ENCODE data around the gene ZNF160. TPM values are rescaled to one million over a fixed set of nuclear protein-coding genes. Genes with fewer than 3 reads are reported as not detected.
"Not testable (repeated sequence)": the region's sequence is repeated elsewhere in the genome, so short reads cannot be mapped to it uniquely, and the experiment has no call there.

The ZNF160 gene
- polyA plus RNA-seq, 4 donors, result 4.6 to 129 (median 8.9) TPM

DNA sequence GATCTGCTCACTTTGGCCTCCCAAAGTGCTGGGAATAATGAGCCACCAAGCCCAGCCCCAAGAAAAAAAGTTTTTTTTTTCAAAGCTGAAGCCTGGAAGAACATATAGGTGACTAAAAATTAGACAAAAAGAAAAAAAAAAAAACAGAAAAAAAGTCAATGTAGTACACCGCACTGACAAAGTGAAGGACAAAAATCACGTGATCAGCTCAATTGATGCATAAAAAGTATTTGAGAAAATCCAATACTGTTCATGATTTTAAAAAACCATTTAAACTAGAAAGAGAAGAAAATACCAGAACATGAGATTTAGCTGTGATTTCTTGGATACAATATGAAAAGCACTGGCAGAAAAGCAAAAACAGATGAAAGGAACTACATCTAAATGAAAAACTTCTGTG lies 69.2 kb downstream of the ZNF160 start:
- H3K36me3 ChIP-seq (ENCODE audit: control insufficient read depth in 3 of 3, insufficient read depth in 2 of 3, low read depth in 1 of 3, low read length in 3 of 3), result no peaks in the 10 kb centered on the region
- FAIRE-seq, result no peak
- peaks cover 0 to 23% of the 10 kb centered on the region in 2 donors for H3K9me3 ChIP-seq (ENCODE audit: control insufficient read depth in 2 of 2, insufficient read depth in 1 of 2, low read depth in 1 of 2, low read length in 1 of 2)
- no peaks in the 10 kb centered on the region for H3K4me1 ChIP-seq (ENCODE audit: control insufficient read depth in 3 of 3, insufficient read depth in 2 of 3, low read depth in 1 of 3, low read length in 2 of 3)
- H3K27me3 ChIP-seq (ENCODE audit: control insufficient read depth in 3 of 3, insufficient read depth in 3 of 3, low read length in 3 of 3), result peaks cover 0 to 2% (median 0%) of the 10 kb centered on the region in 3 donors
- no peak overlapping the region for H3K27ac ChIP-seq (ENCODE audit: low read depth in 1 of 3, low read length in 2 of 3)
- DNase-seq, result no peak
- H3K4me3 ChIP-seq (ENCODE audit: low read depth in 1 of 3, low read length in 3 of 3), result no peak overlapping the region
- 90 to 94% (median 93%) methylated on average over 2 of the region's 2 CpGs for WGBS, 3 donors

GRCh38 chr19:53028306-53028705 lies 74.9 kb downstream of the ZNF160 start:
- H3K4me1 ChIP-seq (ENCODE audit: control insufficient read depth in 3 of 3, insufficient read depth in 2 of 3, low read depth in 1 of 3, low read length in 2 of 3); H3K9me3 ChIP-seq (ENCODE audit: control insufficient read depth in 2 of 2, insufficient read depth in 1 of 2, low read depth in 1 of 2, low read length in 1 of 2); FAIRE-seq; H3K27me3 ChIP-seq (ENCODE audit: control insufficient read depth in 3 of 3, insufficient read depth in 3 of 3, low read length in 3 of 3); H3K27ac ChIP-seq (ENCODE audit: low read depth in 1 of 3, low read length in 2 of 3); H3K36me3 ChIP-seq (ENCODE audit: control insufficient read depth in 3 of 3, insufficient read depth in 2 of 3, low read depth in 1 of 3, low read length in 3 of 3); DNase-seq; H3K4me3 ChIP-seq (ENCODE audit: low read depth in 1 of 3, low read length in 3 of 3): not testable (repeated sequence)
- WGBS, 3 donors, result 41 to 54% (median 43%) methylated on average over 6 to 7 of the region's 7 CpGs

- peaks cover 4 to 10% of the 10 kb centered on the region in 2 donors for H3K9me3 ChIP-seq (ENCODE audit: control insufficient read depth in 2 of 2, insufficient read depth in 1 of 2, low read depth in 1 of 2, low read length in 1 of 2)
- no peak overlapping the region for H3K27ac ChIP-seq (ENCODE audit: low read depth in 1 of 3, low read length in 2 of 3)
- H3K36me3 ChIP-seq (ENCODE audit: control insufficient read depth in 3 of 3, insufficient read depth in 2 of 3, low read depth in 1 of 3, low read length in 3 of 3), result no peaks in the 10 kb centered on the region
- H3K4me1 ChIP-seq (ENCODE audit: control insufficient read depth in 3 of 3, insufficient read depth in 2 of 3, low read depth in 1 of 3, low read length in 2 of 3), result no peaks in the 10 kb centered on the region
- WGBS, 3 donors, result 21 to 39% (median 26%) methylated on average over 1 of the region's 1 CpG
- no peak overlapping the region for H3K4me3 ChIP-seq (ENCODE audit: low read depth in 1 of 3, low read length in 3 of 3)
- FAIRE-seq, result no peak
- DNase-seq, result no peak
- H3K27me3 ChIP-seq (ENCODE audit: control insufficient read depth in 3 of 3, insufficient read depth in 3 of 3, low read length in 3 of 3), result no peaks in the 10 kb centered on the region
Observed at GRCh38 chr19:53019684-53020083, 83.5 kb downstream of the ZNF160 start.

Other genes starting within 250 kb of the ZNF160 start
- gene ZNF468, start 245.8 kb downstream of the ZNF160 start, polyA plus RNA-seq, result 10 to 100 TPM in 2 of 4 donors, 1 to 10 TPM in 2; 7.0 to 42.8 (median 10.4) TPM
- gene ZNF320, start 205.8 kb downstream of the ZNF160 start, polyA plus RNA-seq, result 10 to 100 TPM in 1 of 4 donors, 1 to 10 TPM in 3; 3.4 to 33.8 (median 4.3) TPM
- 10 to 100 TPM in 1 of 4 donors, 1 to 10 TPM in 3; 1.9 to 10.9 (median 2.5) TPM for gene ZNF888, start 180.0 kb downstream of the ZNF160 start, polyA plus RNA-seq
- gene ZNF816, start 140.5 kb downstream of the ZNF160 start, polyA plus RNA-seq, result 10 to 100 TPM in 1 of 4 donors, 1 to 10 TPM in 3; 2.0 to 18.1 (median 3.1) TPM
- not detected for gene ERVV-1, start 89.5 kb downstream of the ZNF160 start, polyA plus RNA-seq
- not detected for gene ERVV-2, start 58.7 kb downstream of the ZNF160 start, polyA plus RNA-seq
- gene ZNF415, start 29.5 kb upstream of the ZNF160 start, polyA plus RNA-seq, result 10 to 100 TPM in 1 of 4 donors, 1 to 10 TPM in 2, under 1 TPM in 1; 0.81 to 49.5 (median 3.2) TPM
- gene ZNF347, start 55.6 kb upstream of the ZNF160 start, polyA plus RNA-seq, result 10 to 100 TPM in 1 of 4 donors, 1 to 10 TPM in 2, under 1 TPM in 1; 0.81 to 16.5 (median 1.8) TPM
- gene ZNF665, start 89.9 kb upstream of the ZNF160 start, polyA plus RNA-seq, result 1 to 10 TPM in 3 of 4 donors, not detected in 1; 1.1 to 8.4 (median 2.7) TPM
- 10 to 100 TPM in 1 of 4 donors, 1 to 10 TPM in 2, under 1 TPM in 1; 0.27 to 30.5 (median 3.6) TPM for gene ZNF677, start 151.5 kb upstream of the ZNF160 start, polyA plus RNA-seq
- not detected for gene VN1R2, start 154.9 kb upstream of the ZNF160 start, polyA plus RNA-seq
- not detected for gene VN1R4, start 164.3 kb upstream of the ZNF160 start, polyA plus RNA-seq
- gene ZNF845, start 230.3 kb upstream of the ZNF160 start, polyA plus RNA-seq, result 1 to 10 TPM; 2.2 to 8.1 (median 2.5) TPM

Measured in small intestine (tissue), 7 donors.